HEK293T (cell line): ENCODE measurements around the gene EHBP1.

ENCODE experiments used
- BHLHE40 ChIP-seq: fragments of 450-650 bp; IDR thresholded peaks from 2 replicates; pipeline ENCODE4 v1.6.1; 2016; ENCODE audit warnings: mild to moderate bottlenecking, moderate library complexity, borderline replicate concordance
- ELF4 ChIP-seq: fragments of 450-650 bp; IDR thresholded peaks from 2 replicates; pipeline ENCODE4 v1.6.1; 2017; ENCODE audit warnings: antibody characterized with exemption
- FOXA1 ChIP-seq: fragments of 450-650 bp; IDR thresholded peaks from 2 replicates; pipeline ENCODE4 v1.6.1; 2016; ENCODE audit warnings: mild to moderate bottlenecking
- FOXK2 ChIP-seq: fragments of 450-650 bp; IDR thresholded peaks from 2 replicates; pipeline ENCODE4 v1.6.1; 2016; ENCODE audit warnings: mild to moderate bottlenecking
- HDGF ChIP-seq: fragments of 450-650 bp; IDR thresholded peaks from 2 replicates; pipeline ENCODE4 v1.6.1; 2017; ENCODE audit warnings: antibody characterized with exemption, borderline replicate concordance
- TARDBP ChIP-seq: fragments of 450-650 bp; IDR thresholded peaks from 2 replicates; pipeline ENCODE4 v1.6.1; 2016
- TF ChIP-seq, protein P1 (sequence below): fragments of 450-650 bp; IDR thresholded peaks from 2 replicates; pipeline ENCODE4 v1.6.1; 2016

GRCh38 chr2:62705859-62706720, 577 bp downstream of the EHBP1 start:
- TF ChIP-seq FOXK2 (no peak), FOXA1 (no peak), HDGF (no peak), BHLHE40 (no peak), TARDBP (no peak), ELF4 (no peak)
- TF ChIP-seq, protein P1, sequence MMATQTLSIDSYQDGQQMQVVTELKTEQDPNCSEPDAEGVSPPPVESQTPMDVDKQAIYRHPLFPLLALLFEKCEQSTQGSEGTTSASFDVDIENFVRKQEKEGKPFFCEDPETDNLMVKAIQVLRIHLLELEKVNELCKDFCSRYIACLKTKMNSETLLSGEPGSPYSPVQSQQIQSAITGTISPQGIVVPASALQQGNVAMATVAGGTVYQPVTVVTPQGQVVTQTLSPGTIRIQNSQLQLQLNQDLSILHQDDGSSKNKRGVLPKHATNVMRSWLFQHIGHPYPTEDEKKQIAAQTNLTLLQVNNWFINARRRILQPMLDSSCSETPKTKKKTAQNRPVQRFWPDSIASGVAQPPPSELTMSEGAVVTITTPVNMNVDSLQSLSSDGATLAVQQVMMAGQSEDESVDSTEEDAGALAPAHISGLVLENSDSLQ: no peak
